ENCODE results near the gene HNRNPA3.

The HNRNPA3 gene

DNA sequence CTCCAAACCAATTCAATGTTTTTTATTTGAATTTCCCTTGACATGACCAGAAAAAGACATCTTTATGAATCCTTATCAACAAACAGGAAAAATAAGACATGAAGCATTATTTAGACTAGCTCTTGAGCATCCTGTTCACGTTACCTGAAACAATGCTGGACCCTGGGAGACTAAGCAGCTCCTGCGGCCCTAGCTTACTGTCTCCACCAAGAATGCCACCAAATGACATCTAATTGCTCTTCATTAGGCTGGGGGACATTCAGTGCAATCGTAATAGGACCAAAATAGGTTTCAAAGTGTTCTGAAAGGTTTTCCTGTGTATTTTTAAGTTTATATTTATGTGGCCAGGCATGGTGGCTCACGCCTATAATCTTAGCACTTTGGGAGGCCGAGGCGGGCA is 26.5 kb downstream of the HNRNPA3 start:
- H3K4me1 ChIP-seq (ENCODE audit: insufficient read depth, insufficient read length), result peaks cover 3% of the 10 kb centered on the region
- TF ChIP-seq ZNF274 (IDR thresholded peaks at IDR 0.05; ENCODE audit: low read depth, low read length), result no peak
- DNase-seq (ENCODE audit: low read depth, low spot score), result no peak
- no peak overlapping the region for H3K9ac ChIP-seq (ENCODE audit: insufficient read length, low read depth)
- no peaks in the 10 kb centered on the region for H3K27me3 ChIP-seq (ENCODE audit: insufficient read depth, insufficient read length)
- H3K9me3 ChIP-seq (ENCODE audit: insufficient read depth, low read length), result no peaks in the 10 kb centered on the region
- H3K4me3 ChIP-seq (ENCODE audit: insufficient read length, low read depth), result no peak overlapping the region
- peaks cover 27% of the 10 kb centered on the region for H3K36me3 ChIP-seq (ENCODE audit: insufficient read depth, insufficient read length, low read length)

DNA sequence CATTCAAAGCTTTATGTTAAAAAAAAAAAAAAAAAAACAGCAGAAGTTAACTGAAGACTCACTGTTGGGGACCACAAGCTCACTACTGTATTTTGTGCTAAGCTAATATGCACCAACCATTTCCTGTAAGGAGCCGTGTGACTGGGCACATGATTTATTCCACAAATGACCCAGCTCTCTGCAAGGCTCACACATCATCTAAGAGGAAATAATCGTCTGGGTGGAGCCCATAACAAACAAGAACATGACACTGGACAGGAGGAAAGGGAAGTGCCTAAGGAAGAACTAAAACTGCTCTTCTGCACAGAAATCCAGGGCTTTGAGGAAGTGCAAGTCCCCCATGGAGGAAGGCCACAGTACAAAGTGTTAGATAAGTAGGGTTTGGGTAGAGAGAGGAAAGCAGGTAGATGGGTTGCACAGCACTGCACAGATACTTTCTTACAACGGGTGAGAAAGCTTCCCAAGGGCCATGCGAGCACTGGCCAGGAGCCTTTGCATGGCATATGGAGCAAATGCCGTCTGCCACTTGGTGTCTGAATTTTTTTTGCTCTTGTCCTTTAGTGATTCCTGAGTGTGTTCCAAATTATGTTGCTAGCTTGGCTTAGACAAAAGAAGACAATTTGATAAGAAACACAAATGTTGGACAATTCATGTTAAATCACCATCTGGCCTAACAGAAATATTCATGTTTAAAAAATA is 27.5 kb downstream of the HNRNPA3 start:
- Histone ChIP-seq H3K4me1 (ENCODE audit: insufficient read depth, insufficient read length) (peaks cover 7% of the 10 kb centered on the region), H3K27me3 (ENCODE audit: insufficient read depth, insufficient read length) (no peaks in the 10 kb centered on the region), H3K9me3 (ENCODE audit: insufficient read depth, low read length) (no peaks in the 10 kb centered on the region), H3K9ac (ENCODE audit: insufficient read length, low read depth) (no peak overlapping the region), H3K4me3 (ENCODE audit: insufficient read length, low read depth) (no peak overlapping the region), H3K36me3 (ENCODE audit: insufficient read depth, insufficient read length, low read length) (peaks cover 28% of the 10 kb centered on the region)
- TF ChIP-seq SUZ12 (IDR thresholded peaks at IDR 0.05; ENCODE audit: extremely low read depth, insufficient read depth, insufficient read length) (no peak), YY1 (IDR thresholded peaks at IDR 0.05; ENCODE audit: insufficient read depth, insufficient read length) (no peak), ZNF274 (IDR thresholded peaks at IDR 0.05; ENCODE audit: low read depth, low read length) (no peak)
- DNase-seq (ENCODE audit: low read depth, low spot score), result no peak

DNA sequence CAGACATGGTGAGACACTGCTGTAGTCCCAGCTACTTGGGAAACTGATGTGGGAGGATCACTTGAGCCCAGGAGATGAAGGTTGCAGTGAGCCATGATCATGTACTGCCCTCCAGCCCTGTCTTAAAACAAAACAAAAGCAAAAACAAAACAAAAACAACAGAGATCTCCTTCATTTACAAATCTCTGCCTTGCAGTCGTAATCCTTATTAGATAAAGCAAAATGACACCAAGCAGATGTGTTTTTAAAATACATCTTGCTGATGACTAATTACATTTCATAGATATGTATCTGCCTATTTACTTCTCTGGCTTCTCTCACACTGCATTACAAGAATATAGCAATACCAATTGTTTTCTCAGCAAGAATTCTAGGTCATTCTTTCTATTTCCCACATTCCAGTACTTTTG is 29.1 kb downstream of the HNRNPA3 start:
- no peak for DNase-seq (ENCODE audit: low read depth, low spot score)
- Histone ChIP-seq H3K36me3 (ENCODE audit: insufficient read depth, insufficient read length, low read length) (peaks cover 17% of the 10 kb centered on the region), H3K4me3 (ENCODE audit: insufficient read length, low read depth) (no peak overlapping the region), H3K9ac (ENCODE audit: insufficient read length, low read depth) (no peak overlapping the region), H3K4me1 (ENCODE audit: insufficient read depth, insufficient read length) (peaks cover 11% of the 10 kb centered on the region), H3K27me3 (ENCODE audit: insufficient read depth, insufficient read length) (no peaks in the 10 kb centered on the region), H3K9me3 (ENCODE audit: insufficient read depth, low read length) (no peaks in the 10 kb centered on the region)
- TF ChIP-seq YY1 (IDR thresholded peaks at IDR 0.05; ENCODE audit: insufficient read depth, insufficient read length) (no peak), SUZ12 (IDR thresholded peaks at IDR 0.05; ENCODE audit: extremely low read depth, insufficient read depth, insufficient read length) (no peak), ZNF274 (IDR thresholded peaks at IDR 0.05; ENCODE audit: low read depth, low read length) (no peak)

DNA sequence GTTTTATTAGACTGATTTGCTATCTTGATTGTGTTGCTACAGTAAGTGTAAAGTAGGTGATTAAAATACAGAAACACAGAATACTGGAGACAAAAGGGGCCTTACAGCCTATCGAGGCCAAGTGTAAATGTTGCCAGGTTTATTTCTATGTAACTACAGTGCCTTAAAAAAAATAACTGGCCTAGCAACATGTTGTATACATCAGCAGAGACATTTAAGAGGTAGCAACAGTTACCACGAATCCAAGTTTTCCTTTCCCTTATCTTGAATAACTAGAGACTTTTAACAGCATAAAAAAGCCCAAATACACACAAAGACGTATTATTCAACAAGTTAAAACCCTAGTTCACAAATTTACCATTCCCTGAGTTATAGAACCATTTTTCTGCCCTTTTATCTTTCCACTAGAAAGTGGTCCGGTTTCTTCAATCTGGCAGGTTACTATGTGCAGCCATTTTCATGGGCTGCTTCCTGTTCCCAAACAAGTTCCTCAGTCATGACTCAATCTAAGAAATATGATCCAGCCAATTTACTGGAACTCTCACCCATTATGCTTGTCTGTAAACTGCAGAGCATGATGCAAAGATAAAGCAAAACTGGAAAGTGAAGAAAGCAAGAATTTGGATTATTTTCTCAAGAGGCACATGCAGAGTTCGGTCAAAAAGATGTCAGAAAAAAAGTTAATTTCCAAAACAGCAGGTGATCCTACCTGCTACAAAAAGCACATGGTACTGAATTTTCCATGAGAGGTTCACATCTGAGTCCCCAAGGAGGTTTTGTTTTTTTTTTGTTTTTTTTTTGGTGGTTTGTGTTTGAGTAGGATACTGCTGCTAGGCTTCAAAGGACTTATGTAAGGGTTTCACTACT is 29.8 kb downstream of the HNRNPA3 start:
- no peak overlapping the region for H3K9ac ChIP-seq (ENCODE audit: insufficient read length, low read depth)
- peaks cover 11% of the 10 kb centered on the region for H3K4me1 ChIP-seq (ENCODE audit: insufficient read depth, insufficient read length)
- no peaks in the 10 kb centered on the region for H3K9me3 ChIP-seq (ENCODE audit: insufficient read depth, low read length)
- H3K27me3 ChIP-seq (ENCODE audit: insufficient read depth, insufficient read length), result no peaks in the 10 kb centered on the region
- no peak overlapping the region for H3K4me3 ChIP-seq (ENCODE audit: insufficient read length, low read depth)
- peaks cover 14% of the 10 kb centered on the region for H3K36me3 ChIP-seq (ENCODE audit: insufficient read depth, insufficient read length, low read length)
- no peak for TF ChIP-seq ZNF274 (IDR thresholded peaks at IDR 0.05; ENCODE audit: low read depth, low read length)
- no peak for DNase-seq (ENCODE audit: low read depth, low spot score)

DNA sequence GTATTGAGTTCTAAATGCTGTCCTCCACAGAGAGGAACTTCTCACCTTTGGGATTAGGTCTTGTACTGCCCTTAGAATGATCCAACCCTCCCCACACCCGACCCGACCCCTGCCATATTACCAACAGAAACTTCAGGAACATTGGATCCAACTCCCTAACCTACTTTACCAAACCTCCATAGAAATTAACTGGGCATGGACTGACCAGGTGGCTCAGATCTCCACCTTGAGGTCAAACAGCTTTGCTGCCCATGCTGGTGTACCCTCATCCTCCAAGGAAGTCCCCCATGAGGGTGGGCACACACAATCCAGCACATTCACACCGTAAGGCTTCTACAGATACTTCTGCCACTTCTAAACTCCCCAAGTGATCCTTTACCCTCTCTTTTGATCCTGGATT is 30.5 kb downstream of the HNRNPA3 start:
- H3K27me3 ChIP-seq (ENCODE audit: insufficient read depth, insufficient read length), result no peaks in the 10 kb centered on the region
- H3K9me3 ChIP-seq (ENCODE audit: insufficient read depth, low read length), result no peaks in the 10 kb centered on the region
- peaks cover 11% of the 10 kb centered on the region for H3K4me1 ChIP-seq (ENCODE audit: insufficient read depth, insufficient read length)
- no peak for DNase-seq (ENCODE audit: low read depth, low spot score)
- no peak for TF ChIP-seq SUZ12 (IDR thresholded peaks at IDR 0.05; ENCODE audit: extremely low read depth, insufficient read depth, insufficient read length)
- no peak for TF ChIP-seq YY1 (IDR thresholded peaks at IDR 0.05; ENCODE audit: insufficient read depth, insufficient read length)
- TF ChIP-seq ZNF274 (IDR thresholded peaks at IDR 0.05; ENCODE audit: low read depth, low read length), result no peak
- peaks cover 14% of the 10 kb centered on the region for H3K36me3 ChIP-seq (ENCODE audit: insufficient read depth, insufficient read length, low read length)
- H3K9ac ChIP-seq (ENCODE audit: insufficient read length, low read depth), result no peak overlapping the region
- H3K4me3 ChIP-seq (ENCODE audit: insufficient read length, low read depth), result no peak overlapping the region

DNA sequence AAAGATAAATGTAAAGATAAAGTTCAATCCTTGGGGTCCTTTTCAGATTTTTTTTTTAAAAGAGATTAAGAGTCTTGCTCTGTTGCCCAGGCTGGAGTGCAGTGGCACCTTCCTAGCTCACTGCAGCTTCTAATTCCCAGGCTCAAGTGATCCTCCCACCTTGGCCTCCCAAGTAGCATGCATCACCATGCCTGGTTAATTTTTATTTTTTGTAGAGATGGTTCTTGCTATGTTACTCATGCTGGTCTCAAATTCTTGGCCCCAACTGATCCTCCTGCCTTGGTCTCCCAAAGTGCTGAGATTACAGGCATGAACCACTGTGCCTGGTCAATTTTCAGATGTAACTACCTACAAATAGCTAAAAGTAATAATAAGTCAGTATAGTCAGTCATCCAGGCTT is 30.9 kb downstream of the HNRNPA3 start:
- no peaks in the 10 kb centered on the region for H3K9me3 ChIP-seq (ENCODE audit: insufficient read depth, low read length)
- peaks cover 14% of the 10 kb centered on the region for H3K36me3 ChIP-seq (ENCODE audit: insufficient read depth, insufficient read length, low read length)
- no peak for DNase-seq (ENCODE audit: low read depth, low spot score)
- no peaks in the 10 kb centered on the region for H3K27me3 ChIP-seq (ENCODE audit: insufficient read depth, insufficient read length)
- peaks cover 11% of the 10 kb centered on the region for H3K4me1 ChIP-seq (ENCODE audit: insufficient read depth, insufficient read length)
- TF ChIP-seq ZNF274 (IDR thresholded peaks at IDR 0.05; ENCODE audit: low read depth, low read length), result no peak
- TF ChIP-seq YY1 (IDR thresholded peaks at IDR 0.05; ENCODE audit: insufficient read depth, insufficient read length), result no peak
- TF ChIP-seq SUZ12 (IDR thresholded peaks at IDR 0.05; ENCODE audit: extremely low read depth, insufficient read depth, insufficient read length), result no peak
- H3K4me3 ChIP-seq (ENCODE audit: insufficient read length, low read depth), result no peak overlapping the region
- H3K9ac ChIP-seq (ENCODE audit: insufficient read length, low read depth), result no peak overlapping the region

DNA sequence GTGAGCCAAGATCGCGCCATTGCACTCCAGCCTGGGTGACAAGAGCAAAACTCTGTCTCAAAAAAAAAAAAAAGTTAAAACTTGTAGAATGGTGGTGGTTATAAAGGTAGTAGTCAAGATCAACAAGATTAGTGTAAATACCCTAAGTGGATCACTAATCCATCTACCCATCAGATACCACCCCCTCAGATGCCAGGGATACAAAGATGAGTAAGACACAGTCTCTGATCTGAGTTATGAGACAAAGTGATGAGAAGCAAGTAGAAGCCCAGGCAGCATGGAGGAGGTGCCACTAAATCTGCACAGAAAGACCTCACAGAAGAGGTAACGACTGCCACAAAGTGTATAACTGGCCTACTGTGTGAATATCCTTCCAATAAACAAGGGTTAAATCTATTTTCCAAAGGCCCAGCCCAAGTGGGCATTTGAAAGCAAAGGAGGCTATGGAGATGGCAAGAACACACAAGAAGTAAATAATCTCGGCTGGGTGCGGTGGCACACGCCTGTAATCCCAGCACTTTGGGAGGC is 31.7 kb downstream of the HNRNPA3 start:
- Histone ChIP-seq H3K9me3 (ENCODE audit: insufficient read depth, low read length) (no peaks in the 10 kb centered on the region), H3K27me3 (ENCODE audit: insufficient read depth, insufficient read length) (no peaks in the 10 kb centered on the region), H3K36me3 (ENCODE audit: insufficient read depth, insufficient read length, low read length) (peaks cover 18% of the 10 kb centered on the region), H3K9ac (ENCODE audit: insufficient read length, low read depth) (no peak overlapping the region), H3K4me1 (ENCODE audit: insufficient read depth, insufficient read length) (peaks cover 11% of the 10 kb centered on the region), H3K4me3 (ENCODE audit: insufficient read length, low read depth) (no peak overlapping the region)
- no peak for DNase-seq (ENCODE audit: low read depth, low spot score)
- TF ChIP-seq ZNF274 (IDR thresholded peaks at IDR 0.05; ENCODE audit: low read depth, low read length) (no peak), SUZ12 (IDR thresholded peaks at IDR 0.05; ENCODE audit: extremely low read depth, insufficient read depth, insufficient read length) (no peak), YY1 (IDR thresholded peaks at IDR 0.05; ENCODE audit: insufficient read depth, insufficient read length) (no peak)
